Measurements from ENCODE around the gene WNT3A. TPM values are rescaled to one million over a fixed set of nuclear protein-coding genes. Genes with fewer than 3 reads are reported as not detected.

Gene WNT3A
- total and polyA plus RNA-seq, 2 of the 4 experiments (the other 2 are of a cell fraction): not detected

DNA sequence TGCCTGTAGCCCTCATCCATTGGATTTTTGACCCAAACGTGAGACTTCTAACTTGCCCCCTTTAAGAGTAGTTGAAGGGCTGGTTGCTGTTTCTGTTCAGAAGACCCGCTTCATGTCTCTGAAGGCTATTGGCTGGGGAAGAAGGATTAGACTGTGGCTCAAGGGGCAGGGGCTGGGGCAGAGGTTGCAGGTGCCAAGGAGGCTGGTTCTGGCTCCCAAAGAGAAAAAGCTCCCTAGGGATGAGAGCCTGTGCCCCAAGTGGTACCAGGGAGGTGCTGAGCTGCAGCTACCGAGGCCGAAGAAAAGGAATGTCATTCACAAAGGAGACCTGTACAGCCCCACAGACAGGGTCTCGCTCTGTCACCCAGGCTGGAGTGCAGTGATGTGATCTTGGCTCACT, 5.8 kb downstream of the WNT3A start:
- no peaks in the 10 kb centered on the region for H3K79me1 ChIP-seq (ENCODE audit: low read depth in 1 of 2, low read length in 2 of 2)
- H3K27me3 ChIP-seq (ENCODE audit: control insufficient read depth, insufficient read depth, low read length): peaks cover 43% of the 10 kb centered on the region
- peaks cover 4% of the 10 kb centered on the region; the same call in 1 of the 2 replicates for H3K9me1 ChIP-seq (ENCODE audit: insufficient read depth, low read length)
- dilution Hi-C loops (cut with HindIII; ENCODE audit: low sequenced_read_pairs, unreplicated experiment) (no loop called here), in situ Hi-C loops (cut with MboI; ENCODE audit: low sequenced_read_pairs) (no loop called here), intact Hi-C loops (cut with micrococcal nuclease) (no loop called here)
- no peak overlapping the region for H2AFZ ChIP-seq (replicated peaks; ENCODE audit: low read length, poor library complexity)
- no peak overlapping the region for H3K4me3 ChIP-seq (ENCODE audit: insufficient read depth, low read depth, low read length)
- ChIA-PET CTCF (no interaction called here), POLR2A (ENCODE audit: unreplicated experiment) (no interaction called here)
- H3K27ac ChIP-seq (ENCODE audit: insufficient read depth, low read length): no peak overlapping the region
- no peak overlapping the region for H2AK5ac ChIP-seq (ENCODE audit: low read depth, low read length)
- H3K4me2 ChIP-seq (ENCODE audit: low read depth, low read length): no peak overlapping the region
- no peak overlapping the region for H4K91ac ChIP-seq (ENCODE audit: insufficient read depth, low read depth, low read length)
- no peak overlapping the region for H3K56ac ChIP-seq (ENCODE audit: extremely low read depth, insufficient read depth, low read length)
- ATAC-seq (ENCODE audit: low read depth) (no peak), DNase-seq (no peak)
- H3K9me3 ChIP-seq (ENCODE audit: control insufficient read depth, insufficient read depth, low read length): no peaks in the 10 kb centered on the region
- no CpG with 5 or more reads among the region's 5 CpGs for WGBS, 2 experiments (ENCODE audit: extremely low coverage in 2 of 2, insufficient read length in 1 of 2)
- no peak overlapping the region for H3K9ac ChIP-seq (ENCODE audit: low read depth, low read length)
- no peak overlapping the region for H3K4ac ChIP-seq (ENCODE audit: low read depth, low read length)
- no peak overlapping the region for H2BK5ac ChIP-seq (ENCODE audit: low read depth, low read length, poor library complexity, severe bottlenecking)
- H2BK15ac ChIP-seq (ENCODE audit: low read depth, low read length): no peak overlapping the region
- no peak overlapping the region for H3K14ac ChIP-seq (replicated peaks; ENCODE audit: low read depth, low read length)
- BruUV-seq (replicated peaks): no TSS peak
- H2BK120ac ChIP-seq (ENCODE audit: low read depth, low read length): no peak overlapping the region
- H2BK20ac ChIP-seq (ENCODE audit: low read depth, low read length): no peak overlapping the region
- H3K36me3 ChIP-seq (ENCODE audit: control insufficient read depth, insufficient read depth, low read length): no peaks in the 10 kb centered on the region
- TF ChIP-seq, protein P1, sequence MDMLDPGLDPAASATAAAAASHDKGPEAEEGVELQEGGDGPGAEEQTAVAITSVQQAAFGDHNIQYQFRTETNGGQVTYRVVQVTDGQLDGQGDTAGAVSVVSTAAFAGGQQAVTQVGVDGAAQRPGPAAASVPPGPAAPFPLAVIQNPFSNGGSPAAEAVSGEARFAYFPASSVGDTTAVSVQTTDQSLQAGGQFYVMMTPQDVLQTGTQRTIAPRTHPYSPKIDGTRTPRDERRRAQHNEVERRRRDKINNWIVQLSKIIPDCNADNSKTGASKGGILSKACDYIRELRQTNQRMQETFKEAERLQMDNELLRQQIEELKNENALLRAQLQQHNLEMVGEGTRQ (IDR thresholded peaks at IDR 0.05; ENCODE audit: low read depth, low read length): no peak
- TF ChIP-seq POLR2A (IDR thresholded peaks at IDR 0.05; ENCODE audit: low read depth, low read length): no peak
- H2AK9ac ChIP-seq (replicated peaks; ENCODE audit: low read depth, low read length, poor library complexity): no peak overlapping the region
- no peaks in the 10 kb centered on the region for H4K20me1 ChIP-seq (ENCODE audit: insufficient read depth, low read length)
- no peak overlapping the region for H3K23ac ChIP-seq (ENCODE audit: low read depth, low read length)
- H3K18ac ChIP-seq (ENCODE audit: low read depth, low read length): no peak overlapping the region
- peaks cover 5% of the 10 kb centered on the region for H3K4me1 ChIP-seq (ENCODE audit: control insufficient read depth, insufficient read depth, low read length)
- no peak overlapping the region for H4K8ac ChIP-seq (ENCODE audit: low read depth in 2 of 2, low read length in 2 of 2)
- H4K5ac ChIP-seq (ENCODE audit: low read depth, low read length): no peak overlapping the region
